Measurements from ENCODE around the gene UGT1A4.

The UGT1A4 gene

GRCh38 chr2:233802132-233802815, 83.7 kb downstream of the UGT1A4 start:
- no peak for TF ChIP-seq FOXM1 (IDR thresholded peaks at IDR 0.05; ENCODE audit: borderline replicate concordance, low read depth)
- TF ChIP-seq EP300 (IDR thresholded peaks at IDR 0.05; ENCODE audit: borderline replicate concordance) = no peak
- no peak for TF ChIP-seq ZBTB7A (IDR thresholded peaks at IDR 0.05; ENCODE audit: low read depth)
- no peak for TF ChIP-seq TCF12 (IDR thresholded peaks at IDR 0.05; ENCODE audit: low read depth)
- TF ChIP-seq REST (IDR thresholded peaks at IDR 0.05; ENCODE audit: low read depth) = no peak
- TF ChIP-seq CEBPB (IDR thresholded peaks at IDR 0.05) = no peak
- no peak for TF ChIP-seq TAF1 (IDR thresholded peaks at IDR 0.05; ENCODE audit: low read depth)
- TF ChIP-seq NFIC (IDR thresholded peaks at IDR 0.05) = no peak
- TF ChIP-seq TEAD4 (IDR thresholded peaks at IDR 0.05) = no peak

GRCh38 chr2:233803292-233803911, 84.9 kb downstream of the UGT1A4 start:
- no peak for TF ChIP-seq REST (IDR thresholded peaks at IDR 0.05; ENCODE audit: low read depth)
- TF ChIP-seq ZBTB7A (IDR thresholded peaks at IDR 0.05; ENCODE audit: low read depth) = no peak

DNA sequence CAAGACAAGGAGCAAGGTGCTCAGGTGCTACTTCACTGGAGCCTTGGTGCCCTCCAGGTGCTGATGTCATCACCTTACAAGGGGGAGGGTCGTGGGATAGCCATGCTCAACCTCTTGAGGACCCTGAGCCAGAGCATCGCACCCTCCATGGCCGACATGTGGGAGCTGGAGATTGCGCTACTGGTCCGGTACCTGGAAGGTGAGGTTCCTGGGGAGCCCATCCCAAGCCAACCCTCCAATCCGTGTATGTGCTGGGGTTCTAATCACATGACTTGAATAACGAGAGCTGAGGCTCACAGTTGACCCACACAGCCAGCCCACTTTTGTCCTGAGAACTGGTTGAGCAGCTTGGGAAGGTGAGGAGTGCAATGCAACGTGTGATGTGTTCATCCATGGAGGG, 85.5 kb downstream of the UGT1A4 start:
- TF ChIP-seq, protein P1, sequence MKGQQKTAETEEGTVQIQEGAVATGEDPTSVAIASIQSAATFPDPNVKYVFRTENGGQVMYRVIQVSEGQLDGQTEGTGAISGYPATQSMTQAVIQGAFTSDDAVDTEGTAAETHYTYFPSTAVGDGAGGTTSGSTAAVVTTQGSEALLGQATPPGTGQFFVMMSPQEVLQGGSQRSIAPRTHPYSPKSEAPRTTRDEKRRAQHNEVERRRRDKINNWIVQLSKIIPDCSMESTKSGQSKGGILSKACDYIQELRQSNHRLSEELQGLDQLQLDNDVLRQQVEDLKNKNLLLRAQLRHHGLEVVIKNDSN (IDR thresholded peaks at IDR 0.05) = no peak
- no peak for TF ChIP-seq REST (IDR thresholded peaks at IDR 0.05; ENCODE audit: low read depth)
- no peak for TF ChIP-seq TAF1 (IDR thresholded peaks at IDR 0.05; ENCODE audit: low read depth)
- TF ChIP-seq NFIC (IDR thresholded peaks at IDR 0.05) = no peak
- no peak for TF ChIP-seq TCF12 (IDR thresholded peaks at IDR 0.05; ENCODE audit: low read depth)
- TF ChIP-seq CEBPB (IDR thresholded peaks at IDR 0.05) = no peak
- no peak for TF ChIP-seq FOXM1 (IDR thresholded peaks at IDR 0.05; ENCODE audit: borderline replicate concordance, low read depth)
- no peak for TF ChIP-seq TEAD4 (IDR thresholded peaks at IDR 0.05)

GRCh38 chr2:233807215-233807865, 88.8 kb downstream of the UGT1A4 start:
- no peak for TF ChIP-seq TAF1 (IDR thresholded peaks at IDR 0.05; ENCODE audit: low read depth)
- no peak for TF ChIP-seq ZBTB7A (IDR thresholded peaks at IDR 0.05; ENCODE audit: low read depth)
- TF ChIP-seq RAD21 (IDR thresholded peaks at IDR 0.05; ENCODE audit: low read depth) = no peak
- no peak for TF ChIP-seq EP300 (IDR thresholded peaks at IDR 0.05; ENCODE audit: borderline replicate concordance)
- TF ChIP-seq MAX (IDR thresholded peaks at IDR 0.05) = no peak
- TF ChIP-seq REST (IDR thresholded peaks at IDR 0.05; ENCODE audit: low read depth) = no peak
- TF ChIP-seq EGR1 (IDR thresholded peaks at IDR 0.05) = no peak
- TF ChIP-seq, protein P1 (IDR thresholded peaks at IDR 0.05) = no peak
- TF ChIP-seq CEBPB (IDR thresholded peaks at IDR 0.05) = no peak
- TF ChIP-seq NFIC (IDR thresholded peaks at IDR 0.05) = no peak
- no peak for TF ChIP-seq TCF12 (IDR thresholded peaks at IDR 0.05; ENCODE audit: low read depth)
- TF ChIP-seq TEAD4 (IDR thresholded peaks at IDR 0.05) = no peak
- no peak for TF ChIP-seq CREB1 (IDR thresholded peaks at IDR 0.05; ENCODE audit: low read depth)
- TF ChIP-seq YY1 (IDR thresholded peaks at IDR 0.05; ENCODE audit: low read depth) = no peak
- no peak for TF ChIP-seq FOXM1 (IDR thresholded peaks at IDR 0.05; ENCODE audit: borderline replicate concordance, low read depth)
